ENCODE results near the gene ZBTB21.

ZBTB21 gene

GRCh38 chr21:42009831-42010506 lies at the start of gene ZBTB21:
ZBTB21 (minus strand) TSS chr21:42010360; CDS start chr21:41994095, 16,265 bp downstream.
- peak; percentile 89 for DNase-seq (ENCODE audit: low read depth, low spot score)

- DNase-seq (ENCODE audit: low read depth, low spot score) = no peak
These were observed 49.6 kb upstream of the ZBTB21 start for GRCh38 chr21:42059721-42060120.

GRCh38 chr21:42059141-42059540 lies 49.0 kb upstream of the ZBTB21 start:
- DNase-seq (ENCODE audit: low read depth, low spot score) = no peak

GRCh38 chr21:42058631-42059111 lies 48.5 kb upstream of the ZBTB21 start:
- DNase-seq (ENCODE audit: low read depth, low spot score) = no peak

- DNase-seq (ENCODE audit: low read depth, low spot score) = no peak
These were observed 47.8 kb upstream of the ZBTB21 start for GRCh38 chr21:42057851-42058437.

- DNase-seq (ENCODE audit: low read depth, low spot score) = no peak
These were observed 47.0 kb upstream of the ZBTB21 start for GRCh38 chr21:42056996-42057689.

DNA sequence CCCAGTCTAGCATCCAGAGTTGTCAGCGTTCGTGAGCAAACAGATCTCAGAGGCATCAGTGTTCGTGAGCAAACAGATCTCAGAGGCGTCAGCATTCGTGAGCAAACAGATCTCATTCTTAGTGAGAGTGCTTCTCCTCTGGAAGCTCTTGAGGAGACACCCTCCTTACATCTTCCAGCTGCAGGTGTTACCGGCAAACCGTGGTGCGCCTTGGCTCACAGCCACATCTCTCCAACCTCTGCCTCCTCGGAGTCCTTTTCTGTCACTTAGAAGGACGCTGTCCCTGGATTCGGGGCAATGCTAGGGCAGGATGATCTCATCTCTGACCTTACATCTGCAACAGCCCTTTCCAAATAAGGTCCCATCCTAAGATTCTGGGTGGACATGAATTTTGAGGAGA lies 46.3 kb upstream of the ZBTB21 start:
- DNase-seq (ENCODE audit: low read depth, low spot score) = no peak

GRCh38 chr21:42055425-42055824 lies 45.3 kb upstream of the ZBTB21 start:
- DNase-seq (ENCODE audit: low read depth, low spot score) = no peak

DNA sequence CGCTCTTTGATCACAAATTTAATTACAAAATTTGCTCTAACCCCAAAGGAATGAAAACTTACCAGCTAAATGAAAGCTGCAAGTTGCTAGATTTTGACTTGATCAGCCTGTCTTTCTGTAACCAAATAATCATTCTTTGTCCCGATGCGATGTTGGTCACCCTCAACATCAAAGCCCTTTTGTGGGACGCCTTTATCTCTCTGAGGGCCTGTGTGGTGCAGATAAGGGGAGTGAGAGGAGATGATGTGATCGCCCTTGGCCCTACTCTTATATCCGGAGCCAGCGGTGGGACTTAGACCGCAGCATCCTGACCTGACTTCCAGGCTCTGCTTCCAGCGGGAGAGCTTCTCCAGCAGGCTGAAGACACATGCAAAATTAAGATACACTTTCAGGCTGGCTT lies 41.6 kb upstream of the ZBTB21 start:
- DNase-seq (ENCODE audit: low read depth, low spot score) = no peak

GRCh38 chr21:42049578-42050430 lies 39.6 kb upstream of the ZBTB21 start:
- no peak for DNase-seq (ENCODE audit: low read depth, low spot score)

- DNase-seq (ENCODE audit: low read depth, low spot score) = no peak
These were observed 38.9 kb upstream of the ZBTB21 start for GRCh38 chr21:42048870-42049577.

GRCh38 chr21:42047821-42048613 lies 37.9 kb upstream of the ZBTB21 start:
- peak; percentile 33 for DNase-seq (ENCODE audit: low read depth, low spot score)

DNA sequence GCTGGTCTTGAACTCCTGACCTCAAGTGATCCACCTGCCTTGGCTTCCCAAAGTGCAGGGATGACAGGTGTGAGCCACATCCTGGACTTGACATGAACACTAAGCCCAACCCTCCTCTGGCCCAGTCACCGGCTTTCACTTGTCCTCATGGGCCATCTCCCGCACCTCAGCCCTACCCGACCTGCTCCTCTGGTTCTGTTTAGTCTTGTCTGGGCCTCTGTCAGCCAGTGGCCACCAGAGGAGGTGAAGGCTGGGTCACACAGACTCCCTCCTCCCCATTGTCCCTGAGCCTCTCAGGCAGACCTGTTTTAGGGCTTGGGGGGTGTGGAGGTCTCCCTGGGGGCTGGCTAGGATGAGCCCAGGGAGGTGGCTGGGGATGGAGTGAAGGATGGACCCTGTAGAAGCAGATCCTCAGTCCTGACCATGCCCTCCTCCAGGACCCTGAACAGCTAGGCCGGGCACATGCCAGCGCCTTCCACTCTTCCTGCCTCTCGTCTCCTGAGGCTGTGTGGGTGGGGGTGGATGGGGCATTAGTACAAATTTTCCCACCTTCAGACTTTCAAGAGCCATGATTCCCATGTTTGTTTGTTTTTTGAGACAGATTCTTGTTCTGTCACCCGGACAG lies 34.8 kb upstream of the ZBTB21 start:
- no peak for DNase-seq (ENCODE audit: low read depth, low spot score)

DNA sequence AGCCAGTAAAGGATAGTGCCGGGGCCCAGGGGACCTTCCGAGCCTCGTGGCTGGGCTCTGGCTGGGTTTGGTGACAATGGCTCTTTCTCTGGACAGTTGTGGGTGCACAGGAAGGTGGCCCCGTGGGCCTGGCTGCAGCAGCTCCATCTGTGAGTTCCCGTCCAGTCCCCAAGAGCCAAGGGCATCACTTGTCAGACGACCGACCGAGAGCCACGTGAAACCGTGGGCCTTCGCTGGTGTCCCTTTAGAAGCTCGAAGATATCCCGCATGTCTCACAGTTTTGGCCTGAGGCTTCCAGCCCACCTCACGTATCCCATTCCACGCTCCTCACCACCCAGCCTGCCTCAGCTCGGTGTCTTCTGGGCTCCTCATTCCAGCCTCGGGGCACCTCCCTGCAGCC lies 33.8 kb upstream of the ZBTB21 start:
- no peak for DNase-seq (ENCODE audit: low read depth, low spot score)

DNA sequence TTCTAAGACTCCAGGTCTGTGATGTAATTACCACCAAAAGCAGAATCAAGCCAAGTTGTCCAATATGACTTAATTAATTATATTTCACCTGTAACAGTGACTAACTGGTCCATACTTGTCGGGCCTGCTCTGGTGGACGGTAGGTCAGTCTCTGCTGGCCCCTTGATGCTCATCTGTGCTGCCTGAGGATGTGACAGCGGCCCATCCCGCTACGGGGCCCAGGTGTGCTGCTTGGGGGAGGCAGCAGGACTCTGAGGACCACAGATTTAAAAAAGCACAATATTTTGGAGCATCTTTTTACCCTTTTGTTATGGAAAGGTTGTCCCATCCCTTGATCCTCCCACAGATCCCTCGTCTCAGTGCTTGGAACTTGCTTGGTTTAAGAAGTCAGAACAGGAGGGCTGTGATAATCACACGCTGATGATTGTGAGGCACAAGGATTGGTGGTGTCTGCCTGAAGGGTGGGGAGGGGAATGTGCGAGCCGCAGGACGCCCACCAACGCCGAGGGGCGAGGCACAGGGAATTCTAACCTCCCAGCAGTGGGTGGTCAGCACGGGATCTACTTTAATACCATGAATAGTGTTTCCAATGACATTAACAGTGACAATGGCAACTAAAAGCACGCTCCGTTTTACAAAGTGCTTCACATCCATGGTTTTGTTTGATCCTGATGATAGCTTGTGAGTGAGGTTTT lies 33.2 kb upstream of the ZBTB21 start:
- no peak for DNase-seq (ENCODE audit: low read depth, low spot score)

DNA sequence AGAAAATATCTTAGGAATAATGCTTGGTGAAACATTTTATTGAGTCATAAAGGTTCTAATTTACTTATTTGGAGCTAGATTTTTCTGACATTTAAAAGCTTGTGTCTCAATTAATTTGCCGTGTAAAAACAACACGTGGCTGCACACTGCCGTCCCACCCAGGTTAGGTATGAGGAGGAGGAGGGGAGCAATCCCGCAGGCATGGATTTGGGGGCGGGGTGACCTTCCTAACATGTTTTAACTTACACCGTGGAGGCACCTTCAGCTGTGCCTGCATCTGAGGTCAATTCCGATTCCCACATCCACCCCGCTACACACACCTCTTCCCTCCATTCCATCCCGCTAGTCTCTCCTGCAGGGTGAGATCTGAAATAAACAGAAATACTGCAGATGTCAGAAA lies 32.5 kb upstream of the ZBTB21 start:
- no peak for DNase-seq (ENCODE audit: low read depth, low spot score)

GRCh38 chr21:42041711-42042110 lies 31.6 kb upstream of the ZBTB21 start:
- no peak for DNase-seq (ENCODE audit: low read depth, low spot score)

DNA sequence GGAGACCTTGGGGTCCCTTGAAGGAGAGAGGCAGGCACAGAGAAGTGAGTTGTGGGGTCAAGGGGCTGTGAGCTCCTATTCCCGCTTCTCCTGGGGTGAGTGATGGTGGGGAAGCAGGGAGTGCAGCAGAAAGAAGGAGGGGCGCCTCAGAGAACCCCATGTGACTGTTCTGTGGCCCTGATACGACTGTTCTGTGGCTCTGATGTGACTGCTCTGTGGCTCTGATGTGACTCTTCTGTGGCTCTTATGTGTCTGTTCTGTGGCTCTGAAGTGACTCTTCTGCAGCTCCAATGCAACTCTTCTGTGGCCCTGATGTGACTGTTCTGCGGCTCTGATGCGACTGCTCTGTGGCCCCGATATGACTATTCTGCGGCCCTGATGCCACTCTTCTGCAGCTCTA lies 31.1 kb upstream of the ZBTB21 start:
- no peak for DNase-seq (ENCODE audit: low read depth, low spot score)

GRCh38 chr21:42040411-42041180 lies 30.4 kb upstream of the ZBTB21 start:
- peak; percentile 93 for DNase-seq (ENCODE audit: low read depth, low spot score)
